NOMO-1 treated with dmso at 0.1 percent for 144 hours (cell line): ENCODE results near the gene RGS12.
"Not testable (repeated sequence)": the region's sequence is repeated elsewhere in the genome, so short reads cannot be mapped to it uniquely, and the experiment has no call there.

Experiments used
- DNase-seq: peaks from one replicate; lab custom pipeline; 2025; ENCODE audit not compliant: unreplicated experiment; lab: John Stamatoyannopoulos, UW

RGS12 gene

DNA sequence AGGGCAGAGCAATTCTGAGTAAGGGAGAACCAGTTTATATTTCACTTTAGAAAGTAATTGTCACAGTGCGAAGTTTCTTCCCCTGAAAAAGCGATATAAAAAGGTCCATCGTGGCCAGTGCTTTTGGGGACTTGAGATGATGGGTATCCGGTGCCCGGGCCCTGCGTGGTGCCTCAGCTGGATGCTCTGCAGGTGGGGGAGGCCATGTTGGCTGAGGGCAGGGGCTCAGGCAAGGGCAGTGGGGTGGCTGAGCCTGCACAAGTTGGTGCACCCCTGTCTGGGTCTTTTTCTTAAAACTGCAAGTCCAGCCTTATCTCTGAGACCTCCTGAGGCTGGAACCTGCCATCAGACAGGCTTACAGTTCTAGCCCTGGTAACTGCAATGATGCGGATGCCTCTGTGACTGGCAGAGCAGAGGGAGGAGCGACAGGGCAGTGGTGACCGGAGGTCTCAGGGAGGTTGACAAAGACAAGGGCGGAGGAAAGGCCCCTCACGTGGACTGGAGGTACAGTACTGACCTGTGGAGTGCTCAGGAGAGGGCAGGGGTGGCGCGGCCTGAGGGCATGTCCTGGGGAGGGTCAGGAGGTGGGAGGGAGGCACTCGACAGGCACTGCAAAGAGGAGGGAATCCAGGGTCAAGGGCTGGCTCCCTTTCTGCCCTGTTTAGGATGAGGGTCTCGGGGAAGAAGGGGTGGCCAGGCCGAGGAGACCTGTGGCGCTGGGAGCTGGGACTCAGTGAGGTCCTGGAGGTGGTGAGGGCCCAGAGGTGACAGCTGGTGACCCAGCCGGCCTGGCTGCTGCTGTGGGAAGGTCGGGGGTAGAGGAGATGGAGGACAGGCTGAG, 1.8 kb downstream of the RGS12 start:
- DNase-seq, result no peak

DNA sequence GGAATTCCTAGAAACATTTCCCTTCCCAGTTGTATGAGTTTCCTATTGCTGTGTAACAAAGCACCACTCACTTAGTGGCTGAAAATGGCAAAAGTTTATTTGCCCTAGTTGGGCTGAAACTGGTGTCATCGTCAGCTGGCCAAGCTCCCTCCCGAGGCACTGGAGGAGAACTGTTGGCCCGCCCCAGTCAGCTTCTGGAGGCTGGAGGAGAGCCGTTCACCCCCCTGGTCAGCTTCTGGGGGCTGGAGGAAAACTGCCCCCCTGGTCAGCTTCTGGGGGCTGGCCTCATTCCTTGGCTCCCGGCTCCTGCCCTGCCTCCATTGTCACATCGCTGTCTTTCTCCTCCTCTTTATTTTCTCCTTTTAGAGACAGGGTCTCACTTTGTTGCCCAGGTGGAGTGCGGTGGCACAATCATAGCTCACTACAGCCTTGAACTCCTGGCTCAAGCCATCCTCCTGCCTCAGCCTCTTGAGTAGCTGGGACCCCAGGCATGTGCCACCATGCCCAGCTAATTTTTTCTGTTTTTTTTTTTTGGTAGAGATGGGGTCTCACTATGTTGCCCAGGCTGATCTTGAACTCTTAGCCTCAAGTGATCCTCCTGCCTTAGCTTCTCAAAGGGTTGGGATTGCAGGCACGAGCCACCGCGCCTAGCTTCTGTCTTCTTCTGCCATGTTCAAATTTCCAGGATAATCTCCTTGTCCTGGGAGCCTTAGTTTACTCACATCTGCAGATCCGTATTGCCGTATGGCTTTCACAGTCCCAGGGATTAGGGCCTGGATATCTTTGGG, 3.2 kb downstream of the RGS12 start:
- DNase-seq, result no peak

DNA sequence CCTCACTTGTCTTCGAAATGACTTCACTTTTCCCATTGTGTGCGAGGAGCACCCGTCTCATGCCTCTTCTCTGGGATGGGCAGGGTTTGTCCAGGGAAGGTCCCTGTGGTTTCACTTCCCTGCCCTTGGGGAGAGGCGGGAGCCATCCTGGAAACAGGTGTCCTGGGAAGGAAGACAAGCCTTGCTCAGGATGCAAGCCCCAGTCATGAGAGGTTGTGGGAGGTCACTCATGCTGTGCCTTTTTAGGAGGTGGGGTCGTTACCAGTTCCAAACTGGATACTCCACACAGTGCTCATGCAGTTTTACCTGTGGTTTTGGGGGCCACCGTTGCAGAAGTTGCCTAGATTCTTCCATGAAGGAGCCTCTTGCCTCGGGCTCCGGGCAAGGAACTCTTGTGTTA, 3.8 kb downstream of the RGS12 start:
- no peak for DNase-seq

DNA sequence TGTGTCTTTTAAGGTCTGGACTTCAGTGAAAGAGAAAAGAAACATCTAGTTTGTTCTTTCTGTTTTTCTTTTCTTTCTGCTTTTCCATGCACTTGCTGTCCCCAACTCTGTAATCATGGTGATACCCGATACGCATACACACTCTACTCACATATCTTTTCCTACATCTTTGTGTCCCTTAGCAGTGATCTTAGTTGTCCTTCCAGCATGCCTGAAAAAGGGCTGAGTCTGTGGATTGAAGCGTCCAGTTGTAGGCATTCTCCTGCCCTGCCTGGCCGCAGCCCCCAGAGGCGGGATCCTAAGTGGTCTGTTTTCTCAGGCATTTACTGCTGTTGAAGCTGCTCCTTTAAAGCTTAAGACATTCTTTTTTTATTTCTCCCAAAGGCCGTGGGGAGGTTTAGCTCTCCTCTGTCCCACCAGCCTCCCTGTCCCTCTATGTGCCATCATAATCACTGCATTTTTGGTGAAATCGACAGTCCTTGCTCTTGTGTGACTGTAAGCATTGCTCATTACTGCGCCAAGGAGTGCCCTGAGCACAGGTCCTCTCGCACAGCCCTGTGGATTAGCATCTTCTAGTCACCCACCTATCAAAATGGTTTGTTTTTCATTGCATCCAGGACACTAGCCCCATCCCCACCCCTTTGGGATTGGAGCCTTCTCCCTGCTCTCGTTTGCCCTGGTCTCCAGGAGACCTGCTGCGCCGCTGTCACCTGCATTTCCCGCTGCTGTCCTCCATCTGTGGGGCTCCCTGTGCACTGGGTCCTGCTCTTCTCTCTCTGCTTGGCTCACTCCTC, 4.4 kb downstream of the RGS12 start:
- no peak for DNase-seq

DNA sequence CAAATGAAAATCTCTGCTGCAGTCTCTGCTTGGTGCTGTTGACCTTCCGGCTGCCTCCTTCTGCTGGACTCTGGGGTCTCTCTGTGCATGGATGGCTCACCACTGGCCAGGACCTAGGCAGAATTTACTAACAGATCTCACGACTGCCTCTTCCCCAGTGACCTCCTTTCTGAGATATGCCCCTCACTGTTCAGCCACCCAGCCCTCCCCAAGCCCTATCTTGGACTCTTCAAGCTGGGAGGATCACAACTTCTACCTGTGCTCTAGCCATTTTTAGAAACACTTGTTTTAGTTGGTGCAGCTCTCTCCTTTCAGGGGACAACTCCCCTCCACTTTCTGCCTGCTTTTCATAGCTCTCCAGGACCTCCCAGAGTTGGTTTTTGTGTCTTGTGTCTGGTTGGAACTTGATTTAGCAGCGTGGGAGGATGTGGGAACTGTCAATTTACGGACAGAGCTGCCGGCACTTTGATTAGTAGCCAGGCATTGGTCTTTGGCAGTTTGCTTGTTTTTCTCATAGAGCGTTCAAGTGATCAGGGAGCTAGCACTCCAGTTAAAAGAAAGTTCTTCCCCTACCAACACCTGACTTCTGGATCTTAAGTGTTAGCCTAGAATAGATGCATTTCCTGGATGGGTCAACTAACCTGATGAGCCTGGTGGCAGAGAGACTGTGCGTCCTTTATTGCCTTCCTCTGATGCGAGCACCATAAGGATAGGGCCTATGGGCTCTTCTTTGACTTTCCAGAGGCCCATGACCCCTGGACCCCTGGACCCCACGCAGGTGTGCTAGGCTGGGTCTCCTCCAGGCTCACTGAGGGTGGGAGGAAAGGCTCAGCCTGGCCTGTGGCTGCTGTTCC, 6.5 kb downstream of the RGS12 start:
- DNase-seq, result no peak

DNA sequence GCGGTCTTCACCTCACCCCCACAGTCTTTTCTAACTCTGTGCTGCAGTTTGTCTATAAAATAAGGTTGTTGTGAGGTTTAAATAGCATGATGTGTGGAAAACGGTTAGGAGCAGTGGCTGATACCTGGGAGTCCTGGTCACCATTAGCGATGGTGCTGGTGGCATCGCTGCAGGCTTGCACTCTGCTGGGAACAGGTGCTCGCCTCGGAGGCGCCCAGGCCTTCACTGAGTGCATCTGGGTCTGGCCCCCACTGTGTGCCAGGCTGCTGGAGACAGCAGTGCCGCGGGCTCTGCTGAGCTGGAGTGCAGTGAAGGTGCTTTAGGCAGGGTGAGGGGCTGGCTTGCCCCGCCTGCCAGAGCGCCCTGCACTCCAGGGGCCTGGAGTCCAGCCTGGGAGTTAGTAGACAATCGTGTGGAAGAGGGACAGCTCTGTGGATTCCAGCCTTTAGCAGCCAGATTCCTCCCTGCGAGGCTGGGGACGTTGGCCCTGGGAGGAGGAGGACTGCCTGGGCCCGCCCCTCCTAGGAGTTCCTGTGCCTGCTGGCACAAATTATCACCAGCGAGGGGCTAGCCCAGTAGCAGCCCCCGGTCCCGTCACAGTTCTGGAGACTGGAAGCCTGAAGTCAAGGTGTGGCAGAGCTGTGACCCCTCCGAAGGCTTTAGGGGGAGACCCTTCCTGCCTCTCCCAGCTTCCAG, 7.3 kb downstream of the RGS12 start:
- no peak for DNase-seq

DNA sequence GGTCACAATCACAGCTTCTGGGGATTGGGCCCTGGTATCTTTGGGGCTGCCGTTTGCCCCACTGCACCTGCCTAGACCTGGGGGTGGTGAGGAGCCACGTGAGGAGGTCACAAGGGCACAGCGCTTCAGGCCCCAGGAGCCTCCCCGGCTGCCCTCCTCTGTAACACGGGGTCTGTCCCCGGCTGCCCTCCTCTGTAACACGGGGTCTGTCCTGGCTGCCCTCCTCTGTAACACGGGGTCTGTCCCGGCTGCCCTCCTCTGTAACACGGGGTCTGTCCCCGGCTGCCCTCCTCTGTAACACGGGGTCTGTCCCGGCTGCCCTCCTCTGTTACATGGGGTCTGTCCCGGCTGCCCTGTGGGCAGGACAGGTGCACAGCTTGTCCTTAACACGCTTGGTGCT, 8.1 kb downstream of the RGS12 start:
- not testable (repeated sequence) for DNase-seq

DNA sequence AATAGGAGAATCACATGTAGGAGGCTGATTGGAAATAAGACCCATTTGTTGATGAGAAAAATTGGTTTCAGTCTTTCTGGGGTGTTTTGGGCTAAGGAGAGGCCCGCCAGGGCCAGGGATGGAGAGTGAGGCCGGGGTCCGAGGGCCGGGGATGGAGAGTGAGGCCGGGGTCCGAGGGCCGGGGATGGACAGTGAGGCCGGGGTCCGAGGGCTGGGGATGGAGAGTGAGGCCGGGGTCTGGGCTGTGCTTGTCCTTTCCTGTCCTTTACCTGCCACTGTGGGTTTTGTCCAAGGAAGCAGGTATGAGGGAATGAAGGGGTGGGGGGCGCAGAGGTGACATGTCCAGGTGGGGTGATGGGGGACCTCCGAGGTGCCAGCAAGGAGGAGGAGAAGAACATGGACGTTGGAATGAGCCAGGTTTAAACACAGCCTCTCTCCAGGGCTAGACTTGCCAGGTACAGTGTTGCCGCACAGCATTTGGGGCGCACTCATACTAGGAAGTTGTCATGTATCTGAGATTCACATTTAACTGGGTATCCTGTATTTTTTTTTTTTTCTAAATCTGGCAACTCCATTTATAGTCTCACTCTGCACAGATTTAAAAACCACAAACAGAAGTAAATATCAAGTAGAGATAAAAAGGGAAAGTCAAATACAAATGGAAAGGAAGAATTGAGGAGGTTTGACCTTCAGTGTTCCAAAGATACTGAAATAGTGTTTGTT, 8.8 kb downstream of the RGS12 start:
- DNase-seq, result no peak

DNA sequence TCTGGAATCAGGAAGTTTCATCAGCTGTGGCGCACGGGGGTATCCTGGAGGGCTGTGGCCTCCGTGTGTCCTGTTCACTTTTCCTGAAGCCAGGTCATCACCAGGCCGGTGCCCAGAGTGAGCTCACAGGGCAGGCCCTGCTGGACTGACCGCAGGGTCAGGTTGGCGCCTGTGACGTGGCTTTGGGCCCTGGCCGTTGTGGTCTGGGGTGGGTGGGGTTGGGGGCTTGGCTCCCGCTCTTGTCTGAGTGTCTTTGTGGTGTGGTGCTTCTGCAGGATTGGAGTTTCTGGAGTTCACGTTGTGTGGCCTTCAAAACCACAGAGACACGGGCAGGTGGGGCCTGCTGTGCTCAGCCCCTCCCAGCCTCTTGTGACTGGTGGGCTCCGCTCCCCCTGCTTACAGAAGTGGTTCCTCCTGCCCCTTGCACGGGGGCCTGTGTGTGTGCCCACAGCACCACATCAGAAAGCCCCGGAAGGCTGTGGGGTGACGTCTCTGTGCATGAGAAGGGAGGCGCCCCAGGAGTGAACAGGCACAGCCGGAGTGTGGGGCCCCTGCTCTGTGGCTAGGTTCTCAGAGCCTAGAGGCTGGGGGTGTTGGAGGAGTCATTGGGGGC, 9.5 kb downstream of the RGS12 start:
- no peak for DNase-seq

DNA sequence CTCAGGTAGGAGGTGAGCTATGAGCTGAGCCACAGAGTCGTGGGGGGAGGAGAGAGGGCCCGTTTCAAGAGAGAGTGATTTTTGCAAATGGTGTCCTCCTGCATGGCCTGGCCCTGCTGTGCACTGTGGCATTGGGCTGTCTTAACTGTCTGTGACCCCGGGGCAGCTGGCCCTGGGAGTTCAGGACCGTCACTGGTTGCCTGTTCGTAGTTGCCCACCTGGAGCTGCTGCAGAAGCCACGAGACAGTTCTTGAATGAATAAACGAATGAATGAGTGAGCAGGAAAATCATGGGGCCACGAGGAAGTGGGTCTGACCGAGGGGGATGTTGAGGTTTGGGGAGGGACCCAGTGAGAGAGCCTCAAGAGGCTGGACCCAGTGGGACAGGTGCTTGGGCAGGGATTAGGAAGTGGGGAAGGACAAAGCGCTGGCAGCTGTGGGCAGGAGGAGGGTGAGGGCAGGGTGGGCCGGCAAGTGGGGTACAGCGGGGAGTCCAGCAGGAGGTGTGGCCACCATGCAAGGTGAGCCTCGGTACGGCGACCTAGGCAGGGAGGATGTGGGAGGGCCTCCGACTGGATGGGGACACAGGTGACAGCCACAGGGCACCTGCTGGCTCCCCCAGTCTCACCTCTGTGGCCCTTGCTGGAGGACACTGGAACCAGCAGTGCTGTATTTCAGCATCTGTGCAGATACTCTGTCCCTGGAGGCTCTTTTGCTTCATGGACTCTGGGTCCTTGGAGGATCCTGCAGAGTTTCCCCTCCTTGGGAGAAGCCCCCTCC, 10.2 kb downstream of the RGS12 start:
- DNase-seq, result no peak

DNA sequence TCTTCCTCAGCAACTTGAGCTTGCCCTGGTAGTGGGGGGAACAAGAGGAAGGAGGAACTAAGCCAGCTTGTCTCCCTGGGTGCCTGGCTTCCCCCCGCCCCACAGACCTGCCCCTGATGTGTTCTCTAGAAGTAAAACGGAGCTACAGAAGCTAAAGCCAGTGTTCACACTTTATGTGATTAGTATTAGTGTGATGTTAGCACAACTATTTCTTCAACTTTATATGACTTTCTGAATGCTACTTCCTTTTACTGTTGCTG, 10.7 kb downstream of the RGS12 start:
- no peak for DNase-seq

DNA sequence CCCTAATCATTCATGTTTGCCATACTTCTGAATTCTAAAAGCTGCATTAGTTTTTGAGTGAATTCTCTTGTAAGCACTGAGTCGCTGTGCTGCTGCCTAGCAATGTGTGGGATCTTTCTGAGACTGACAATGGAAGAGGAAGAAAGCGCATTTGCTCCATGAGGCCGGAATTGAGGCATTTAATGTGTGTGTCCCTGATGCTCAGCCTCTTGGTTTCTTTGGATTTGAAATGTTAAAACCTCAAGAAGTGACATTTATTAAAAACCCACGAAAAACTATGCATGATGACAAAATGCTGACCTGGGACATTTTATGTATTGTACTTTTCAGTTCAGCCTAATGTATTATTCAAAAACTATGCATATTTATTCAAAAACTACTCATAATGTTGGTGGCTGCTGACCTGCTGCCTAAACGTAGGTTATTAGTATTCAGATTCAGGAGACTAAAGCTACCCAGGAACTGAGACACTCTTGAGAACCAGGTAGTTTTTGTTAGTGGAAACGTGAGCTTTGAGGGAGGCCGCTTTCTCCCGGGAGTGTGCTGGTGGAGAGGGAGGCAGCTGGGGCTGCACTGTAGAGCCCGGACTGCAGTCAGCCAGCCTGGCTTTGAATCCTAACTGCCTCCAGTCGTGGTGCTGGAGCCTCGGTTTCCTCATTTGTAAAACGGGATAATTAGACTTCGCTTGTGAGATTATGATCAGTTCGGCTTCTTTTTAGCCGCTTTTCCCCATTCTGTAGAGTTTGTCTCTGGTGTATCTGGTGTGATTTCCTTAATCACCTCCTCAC, 11.3 kb downstream of the RGS12 start:
- no peak for DNase-seq

DNA sequence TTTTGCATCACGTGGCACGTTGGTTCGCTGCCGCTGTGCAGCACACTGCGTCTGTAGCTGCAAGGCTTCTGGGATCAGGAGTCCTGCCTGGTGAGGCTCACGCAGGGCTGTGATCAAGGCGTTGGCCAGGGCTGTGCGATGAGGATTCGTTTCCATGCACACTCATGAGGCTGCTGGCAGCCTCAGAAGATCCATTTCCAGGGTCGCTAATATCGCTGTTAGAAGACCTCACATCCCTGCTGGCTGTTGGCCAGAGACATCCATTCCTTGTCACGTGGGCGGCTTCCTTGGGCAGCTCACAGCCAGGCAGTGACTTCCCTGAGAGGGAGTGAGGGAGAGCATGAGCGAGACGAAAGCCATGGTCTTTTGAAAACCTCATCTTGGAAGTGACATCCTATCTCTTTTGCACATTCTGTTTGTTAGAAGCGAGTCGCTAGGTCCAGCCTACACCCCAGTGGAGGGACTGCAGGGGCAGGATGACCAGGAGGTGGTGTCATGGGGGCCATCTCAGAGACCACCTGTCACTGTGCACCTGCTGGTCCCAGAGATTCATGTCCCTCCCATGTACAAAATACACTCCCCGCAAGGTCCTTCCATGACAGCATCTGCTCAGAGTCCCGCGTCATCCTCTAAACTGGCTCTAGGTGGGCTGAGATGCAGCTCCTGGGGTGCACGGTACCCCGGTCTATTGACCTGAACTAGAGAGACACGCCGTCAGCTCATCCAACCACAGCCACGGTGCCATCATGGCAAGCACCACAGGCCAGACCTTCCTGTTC, 12.2 kb downstream of the RGS12 start:
- DNase-seq, result no peak

DNA sequence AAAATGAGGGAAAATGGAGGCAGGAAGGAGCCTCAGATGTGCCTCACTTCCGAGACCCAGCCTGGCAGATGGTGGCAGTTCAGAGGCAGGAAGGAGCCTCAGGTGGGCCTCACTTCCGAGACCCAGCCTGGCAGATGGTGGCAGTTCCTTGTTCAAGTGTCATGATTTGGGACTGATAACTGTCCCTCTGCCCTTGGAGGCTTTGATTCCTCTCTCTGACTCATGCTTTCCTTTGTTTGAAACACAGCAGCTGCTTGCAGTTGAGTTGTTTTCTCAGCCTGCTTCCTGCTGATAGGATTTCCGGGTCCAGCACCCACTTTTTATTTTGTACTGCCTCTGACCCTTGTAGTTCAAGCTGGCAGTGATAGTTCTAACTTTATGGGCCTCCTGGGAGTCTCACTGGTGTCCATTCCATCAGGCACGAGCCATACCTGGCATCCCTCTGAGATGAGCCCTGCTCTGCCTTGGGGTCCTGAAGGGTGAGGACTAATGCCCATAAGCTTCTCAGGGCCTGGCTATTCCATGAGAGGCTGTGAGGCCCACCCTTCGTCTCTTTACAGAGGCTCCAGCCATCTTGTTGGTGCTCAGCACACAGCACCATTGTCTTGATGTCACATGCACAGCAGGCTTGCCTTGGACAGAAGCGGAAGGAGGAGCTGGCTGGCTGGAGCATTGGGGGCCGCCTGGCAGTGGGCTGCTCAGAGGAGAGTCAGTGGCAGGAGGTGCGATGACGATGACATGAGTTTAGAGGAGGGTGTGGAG, 13.0 kb downstream of the RGS12 start:
- DNase-seq, result no peak

DNA sequence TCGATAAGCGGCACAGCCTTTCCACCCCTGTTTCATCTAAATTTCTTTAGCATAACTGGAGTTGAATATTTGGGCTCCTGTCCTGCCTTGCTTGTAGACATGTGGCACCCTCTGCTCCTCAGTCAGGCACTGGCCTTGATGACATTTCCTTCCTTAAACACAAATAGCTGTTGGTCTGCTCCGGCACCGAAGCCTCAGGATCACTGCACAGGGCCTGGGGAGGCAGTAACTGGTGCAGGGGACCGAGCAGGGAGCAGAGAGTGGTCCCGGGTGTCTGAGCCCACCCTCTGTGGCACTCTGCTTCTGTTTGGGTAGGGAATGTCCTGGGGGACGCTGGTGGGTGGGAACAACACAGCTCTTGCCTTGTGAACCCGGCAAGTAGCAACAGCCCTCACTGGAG, 13.6 kb downstream of the RGS12 start:
- no peak for DNase-seq

DNA sequence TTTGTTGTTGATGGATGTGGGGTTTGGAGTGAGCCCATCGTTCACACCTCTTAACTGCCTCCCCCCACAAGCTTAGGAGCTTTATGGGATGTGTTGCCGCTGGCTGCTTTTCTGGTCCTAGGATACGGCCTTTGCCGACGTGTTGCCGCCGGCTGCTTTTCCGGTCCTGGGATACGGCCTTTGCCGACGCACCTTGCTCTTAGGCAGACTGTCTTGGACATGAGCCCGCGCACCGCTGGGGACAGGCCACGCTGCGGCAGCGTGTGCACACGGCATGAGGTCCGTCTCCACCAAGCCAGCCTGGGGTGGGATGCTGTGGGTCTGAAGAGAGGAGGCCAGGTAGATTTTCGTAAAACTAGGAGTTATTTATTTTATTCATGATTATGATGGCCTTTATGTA, 14.2 kb downstream of the RGS12 start:
- DNase-seq, result no peak
